ENCODE results near the gene ANO10. TPM values are rescaled to one million over a fixed set of nuclear protein-coding genes. Genes with fewer than 3 reads are reported as not detected.

The ANO10 gene
- total and polyA plus RNA-seq, 2 of the 8 experiments (the other 6 are each of a cell fraction or from before 2014, with no cell fraction given), result 38.0 to 53.2 TPM

- TF ChIP-seq, protein P1, sequence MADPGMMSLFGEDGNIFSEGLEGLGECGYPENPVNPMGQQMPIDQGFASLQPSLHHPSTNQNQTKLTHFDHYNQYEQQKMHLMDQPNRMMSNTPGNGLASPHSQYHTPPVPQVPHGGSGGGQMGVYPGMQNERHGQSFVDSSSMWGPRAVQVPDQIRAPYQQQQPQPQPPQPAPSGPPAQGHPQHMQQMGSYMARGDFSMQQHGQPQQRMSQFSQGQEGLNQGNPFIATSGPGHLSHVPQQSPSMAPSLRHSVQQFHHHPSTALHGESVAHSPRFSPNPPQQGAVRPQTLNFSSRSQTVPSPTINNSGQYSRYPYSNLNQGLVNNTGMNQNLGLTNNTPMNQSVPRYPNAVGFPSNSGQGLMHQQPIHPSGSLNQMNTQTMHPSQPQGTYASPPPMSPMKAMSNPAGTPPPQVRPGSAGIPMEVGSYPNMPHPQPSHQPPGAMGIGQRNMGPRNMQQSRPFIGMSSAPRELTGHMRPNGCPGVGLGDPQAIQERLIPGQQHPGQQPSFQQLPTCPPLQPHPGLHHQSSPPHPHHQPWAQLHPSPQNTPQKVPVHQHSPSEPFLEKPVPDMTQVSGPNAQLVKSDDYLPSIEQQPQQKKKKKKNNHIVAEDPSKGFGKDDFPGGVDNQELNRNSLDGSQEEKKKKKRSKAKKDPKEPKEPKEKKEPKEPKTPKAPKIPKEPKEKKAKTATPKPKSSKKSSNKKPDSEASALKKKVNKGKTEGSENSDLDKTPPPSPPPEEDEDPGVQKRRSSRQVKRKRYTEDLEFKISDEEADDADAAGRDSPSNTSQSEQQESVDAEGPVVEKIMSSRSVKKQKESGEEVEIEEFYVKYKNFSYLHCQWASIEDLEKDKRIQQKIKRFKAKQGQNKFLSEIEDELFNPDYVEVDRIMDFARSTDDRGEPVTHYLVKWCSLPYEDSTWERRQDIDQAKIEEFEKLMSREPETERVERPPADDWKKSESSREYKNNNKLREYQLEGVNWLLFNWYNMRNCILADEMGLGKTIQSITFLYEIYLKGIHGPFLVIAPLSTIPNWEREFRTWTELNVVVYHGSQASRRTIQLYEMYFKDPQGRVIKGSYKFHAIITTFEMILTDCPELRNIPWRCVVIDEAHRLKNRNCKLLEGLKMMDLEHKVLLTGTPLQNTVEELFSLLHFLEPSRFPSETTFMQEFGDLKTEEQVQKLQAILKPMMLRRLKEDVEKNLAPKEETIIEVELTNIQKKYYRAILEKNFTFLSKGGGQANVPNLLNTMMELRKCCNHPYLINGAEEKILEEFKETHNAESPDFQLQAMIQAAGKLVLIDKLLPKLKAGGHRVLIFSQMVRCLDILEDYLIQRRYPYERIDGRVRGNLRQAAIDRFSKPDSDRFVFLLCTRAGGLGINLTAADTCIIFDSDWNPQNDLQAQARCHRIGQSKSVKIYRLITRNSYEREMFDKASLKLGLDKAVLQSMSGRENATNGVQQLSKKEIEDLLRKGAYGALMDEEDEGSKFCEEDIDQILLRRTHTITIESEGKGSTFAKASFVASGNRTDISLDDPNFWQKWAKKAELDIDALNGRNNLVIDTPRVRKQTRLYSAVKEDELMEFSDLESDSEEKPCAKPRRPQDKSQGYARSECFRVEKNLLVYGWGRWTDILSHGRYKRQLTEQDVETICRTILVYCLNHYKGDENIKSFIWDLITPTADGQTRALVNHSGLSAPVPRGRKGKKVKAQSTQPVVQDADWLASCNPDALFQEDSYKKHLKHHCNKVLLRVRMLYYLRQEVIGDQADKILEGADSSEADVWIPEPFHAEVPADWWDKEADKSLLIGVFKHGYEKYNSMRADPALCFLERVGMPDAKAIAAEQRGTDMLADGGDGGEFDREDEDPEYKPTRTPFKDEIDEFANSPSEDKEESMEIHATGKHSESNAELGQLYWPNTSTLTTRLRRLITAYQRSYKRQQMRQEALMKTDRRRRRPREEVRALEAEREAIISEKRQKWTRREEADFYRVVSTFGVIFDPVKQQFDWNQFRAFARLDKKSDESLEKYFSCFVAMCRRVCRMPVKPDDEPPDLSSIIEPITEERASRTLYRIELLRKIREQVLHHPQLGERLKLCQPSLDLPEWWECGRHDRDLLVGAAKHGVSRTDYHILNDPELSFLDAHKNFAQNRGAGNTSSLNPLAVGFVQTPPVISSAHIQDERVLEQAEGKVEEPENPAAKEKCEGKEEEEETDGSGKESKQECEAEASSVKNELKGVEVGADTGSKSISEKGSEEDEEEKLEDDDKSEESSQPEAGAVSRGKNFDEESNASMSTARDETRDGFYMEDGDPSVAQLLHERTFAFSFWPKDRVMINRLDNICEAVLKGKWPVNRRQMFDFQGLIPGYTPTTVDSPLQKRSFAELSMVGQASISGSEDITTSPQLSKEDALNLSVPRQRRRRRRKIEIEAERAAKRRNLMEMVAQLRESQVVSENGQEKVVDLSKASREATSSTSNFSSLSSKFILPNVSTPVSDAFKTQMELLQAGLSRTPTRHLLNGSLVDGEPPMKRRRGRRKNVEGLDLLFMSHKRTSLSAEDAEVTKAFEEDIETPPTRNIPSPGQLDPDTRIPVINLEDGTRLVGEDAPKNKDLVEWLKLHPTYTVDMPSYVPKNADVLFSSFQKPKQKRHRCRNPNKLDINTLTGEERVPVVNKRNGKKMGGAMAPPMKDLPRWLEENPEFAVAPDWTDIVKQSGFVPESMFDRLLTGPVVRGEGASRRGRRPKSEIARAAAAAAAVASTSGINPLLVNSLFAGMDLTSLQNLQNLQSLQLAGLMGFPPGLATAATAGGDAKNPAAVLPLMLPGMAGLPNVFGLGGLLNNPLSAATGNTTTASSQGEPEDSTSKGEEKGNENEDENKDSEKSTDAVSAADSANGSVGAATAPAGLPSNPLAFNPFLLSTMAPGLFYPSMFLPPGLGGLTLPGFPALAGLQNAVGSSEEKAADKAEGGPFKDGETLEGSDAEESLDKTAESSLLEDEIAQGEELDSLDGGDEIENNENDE (IDR thresholded peaks at IDR 0.05; ENCODE audit: insufficient replicate concordance, low read length), result no peak
- TF ChIP-seq TAF1 (IDR thresholded peaks at IDR 0.05; ENCODE audit: low read depth, low read length) (no peak), JUND (IDR thresholded peaks at IDR 0.05; ENCODE audit: low read length) (no peak), EZH2 (IDR thresholded peaks at IDR 0.05; ENCODE audit: low read depth, low read length, severe bottlenecking) (no peak), CREB1 (IDR thresholded peaks at IDR 0.05) (no peak), NANOG (IDR thresholded peaks at IDR 0.05; ENCODE audit: insufficient read depth, low read depth, low read length, poor library complexity, severe bottlenecking) (no peak), TBP (IDR thresholded peaks at IDR 0.05; ENCODE audit: low read depth, low read length) (no peak), EP300 (IDR thresholded peaks at IDR 0.05; ENCODE audit: borderline replicate concordance in 1 of 2, low read depth in 2 of 2, low read length in 2 of 2) (no peak)
These were observed 13.1 kb downstream of the ANO10 start (continued) for GRCh38 chr3:43608751-43609150.

All from H1 (cell line).